DND-41 (cell line): ENCODE measurements around the gene COLEC12.

Experiments used
- CTCF ChIP-seq: IDR thresholded peaks from 2 replicates; pipeline ENCODE4 v1.5.1; 2012; ENCODE audit warnings: borderline replicate concordance, low read length, moderate library complexity, mild to moderate bottlenecking; ENCODE audit not compliant: poor library complexity, severe bottlenecking; ENCODE audit errors: extremely low read depth
- EZH2 ChIP-seq: IDR thresholded peaks from 3 replicates; pipeline ENCODE4 v1.6.1; 2012; ENCODE audit warnings: borderline replicate concordance, low read depth, mild to moderate bottlenecking, moderate library complexity, low read length, inconsistent platforms; ENCODE audit not compliant: severe bottlenecking

DNA sequence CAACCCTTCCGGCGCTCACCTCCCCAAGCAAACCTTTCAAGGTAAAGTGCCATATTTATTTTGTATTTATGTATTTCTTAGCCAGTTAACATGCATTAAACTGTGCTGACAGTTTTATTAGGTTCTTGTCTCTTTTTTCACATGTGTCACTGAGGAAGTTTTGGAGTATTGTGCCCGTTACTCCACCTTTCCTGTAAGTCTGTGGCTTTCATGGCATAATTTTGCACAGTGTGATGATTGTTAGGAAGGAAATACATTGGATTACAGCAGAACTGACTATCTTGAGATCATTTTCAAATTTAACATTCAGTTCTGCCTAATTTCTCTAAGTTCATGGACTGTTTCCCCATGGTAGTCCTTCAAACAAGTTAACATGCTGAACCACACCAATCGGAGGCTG lies 67.7 kb downstream of the COLEC12 start:
- TF ChIP-seq CTCF (no peak), EZH2 (no peak)
